GM21381 (cell line): Measurements from ENCODE around the gene DHRS7.
"Not testable (repeated sequence)": the region's sequence is repeated elsewhere in the genome, so short reads cannot be mapped to it uniquely, and the experiment has no call there.

Experiments
- ATAC-seq: cut with Tn5 transposase; IDR thresholded peaks from one replicate; pipeline ENCODE4 v1.9.1; 2021; ENCODE audit warnings: mild to moderate bottlenecking, moderate library complexity; ENCODE audit not compliant: unreplicated experiment

DHRS7 gene

DNA sequence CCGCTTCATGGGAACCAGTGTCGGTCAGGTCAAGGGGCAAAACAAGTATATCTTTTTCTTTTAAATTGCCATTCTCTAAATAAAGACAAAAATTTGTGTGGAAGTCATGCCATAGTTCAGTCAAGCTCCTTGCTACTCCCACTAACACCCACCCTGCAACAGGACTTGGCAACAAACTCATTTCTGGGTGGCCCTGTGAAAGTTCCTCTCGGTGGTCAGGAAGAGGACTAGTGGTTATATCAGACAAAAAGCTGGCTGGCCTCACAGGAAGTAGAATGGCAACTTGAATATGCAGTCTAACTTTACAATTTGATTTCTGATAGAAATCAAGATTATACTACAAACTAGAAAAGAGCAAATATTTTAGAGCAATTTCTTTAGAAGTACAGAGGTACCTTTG is 11.2 kb downstream of the DHRS7 start:
- ATAC-seq = no peak

DNA sequence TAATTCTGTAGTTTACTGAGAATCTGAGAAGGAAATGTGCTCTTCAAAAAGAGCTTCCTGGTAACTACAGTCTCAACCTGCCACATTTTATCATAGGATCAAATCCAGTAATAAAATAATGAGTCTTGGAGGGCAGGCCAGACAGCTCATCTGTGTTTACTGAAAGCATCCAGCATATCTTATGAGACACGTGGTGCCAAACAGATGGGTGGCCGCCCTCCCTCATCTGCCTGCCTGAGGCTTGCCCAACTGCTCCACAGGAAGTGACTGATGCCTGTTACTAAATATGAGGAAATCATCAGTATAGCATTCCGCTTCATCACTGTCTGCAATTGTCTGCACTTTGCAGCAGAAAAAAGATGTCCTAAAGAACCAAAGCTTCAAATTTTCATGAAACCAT is 13.5 kb downstream of the DHRS7 start:
- peak; percentile 78 for ATAC-seq

- no peak for ATAC-seq
Measured at GRCh38 chr14:60134702-60135101, 30.5 kb downstream of the DHRS7 start.

- no peak for ATAC-seq
Measured at GRCh38 chr14:60133487-60133886, 31.7 kb downstream of the DHRS7 start.

DNA sequence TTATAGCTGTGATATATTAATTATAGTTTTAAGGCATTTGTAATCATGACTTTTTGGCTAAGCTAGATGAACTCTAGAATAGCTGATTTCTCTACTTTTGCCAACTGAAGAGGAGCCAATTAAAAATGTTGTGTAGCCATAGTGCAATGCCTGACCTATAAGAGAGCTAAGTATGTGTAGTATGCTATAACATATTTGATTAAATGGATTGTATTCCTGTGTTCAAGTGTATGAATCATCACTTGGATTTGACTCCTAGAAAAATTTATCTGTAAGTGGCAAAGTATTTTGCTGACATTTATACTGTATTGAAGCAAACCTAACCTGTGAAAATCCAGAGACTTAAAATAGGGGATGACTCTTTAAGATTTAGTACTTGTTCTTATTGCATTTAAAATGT is 39.3 kb downstream of the DHRS7 start:
- ATAC-seq = no peak

GRCh38 chr14:60116181-60116580 is 49.0 kb downstream of the DHRS7 start:
- no peak for ATAC-seq

GRCh38 chr14:60114881-60115280 is 50.3 kb downstream of the DHRS7 start:
- no peak for ATAC-seq

DNA sequence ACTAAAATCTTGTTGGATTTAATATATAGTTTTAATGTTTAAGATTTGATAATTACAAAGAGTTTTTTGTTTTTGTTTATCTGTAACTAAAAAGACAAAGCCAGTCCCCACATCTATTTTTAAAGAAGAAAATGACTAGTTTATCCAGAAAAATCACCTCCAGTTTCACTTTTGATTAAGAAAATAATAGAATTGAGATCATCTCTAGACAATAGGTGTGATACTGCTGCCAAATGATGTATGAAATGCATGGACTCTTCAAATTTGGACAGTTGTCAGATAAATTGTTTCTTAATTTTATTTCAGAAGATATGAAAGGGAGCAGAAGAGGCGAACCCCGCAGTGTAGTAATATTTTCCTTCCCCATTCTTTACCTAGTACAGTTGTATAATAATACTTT is 53.5 kb downstream of the DHRS7 start:
- no peak for ATAC-seq

DNA sequence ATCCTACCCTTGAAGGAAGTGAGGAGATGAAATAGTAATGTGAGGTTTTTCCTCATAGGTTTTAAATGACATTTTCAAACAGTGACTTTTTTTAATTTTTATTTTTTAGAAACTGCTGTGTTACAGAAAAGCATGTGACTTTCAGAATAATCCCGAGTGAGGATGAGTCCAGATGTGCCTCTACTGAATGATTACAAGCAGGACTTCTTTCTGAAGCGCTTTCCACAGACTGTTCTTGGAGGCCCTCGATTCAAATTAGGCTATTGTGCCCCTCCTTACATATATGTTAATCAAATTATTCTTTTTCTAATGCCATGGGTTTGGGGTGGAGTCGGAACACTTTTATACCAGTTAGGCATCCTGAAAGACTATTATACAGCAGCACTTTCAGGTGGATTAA is 57.7 kb downstream of the DHRS7 start:
- no peak for ATAC-seq

DNA sequence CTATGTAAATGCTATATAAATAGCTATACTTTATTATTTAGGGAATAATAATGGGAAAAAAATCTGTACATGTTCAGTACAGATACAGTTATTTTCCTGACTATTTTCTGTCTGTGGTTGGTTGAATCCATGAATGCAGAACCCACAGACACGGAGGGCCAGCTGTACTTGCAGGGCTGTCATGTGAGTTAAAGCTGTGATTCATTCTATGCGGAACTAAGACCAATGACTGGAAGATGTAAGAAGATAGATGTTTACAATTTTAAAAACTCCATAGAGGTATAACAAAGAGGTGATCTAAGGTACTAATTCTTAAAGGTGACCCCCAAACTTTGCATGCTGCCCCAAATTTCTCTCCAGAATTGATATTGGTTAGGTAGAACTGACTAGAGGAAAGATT is 58.9 kb downstream of the DHRS7 start:
- no peak for ATAC-seq

DNA sequence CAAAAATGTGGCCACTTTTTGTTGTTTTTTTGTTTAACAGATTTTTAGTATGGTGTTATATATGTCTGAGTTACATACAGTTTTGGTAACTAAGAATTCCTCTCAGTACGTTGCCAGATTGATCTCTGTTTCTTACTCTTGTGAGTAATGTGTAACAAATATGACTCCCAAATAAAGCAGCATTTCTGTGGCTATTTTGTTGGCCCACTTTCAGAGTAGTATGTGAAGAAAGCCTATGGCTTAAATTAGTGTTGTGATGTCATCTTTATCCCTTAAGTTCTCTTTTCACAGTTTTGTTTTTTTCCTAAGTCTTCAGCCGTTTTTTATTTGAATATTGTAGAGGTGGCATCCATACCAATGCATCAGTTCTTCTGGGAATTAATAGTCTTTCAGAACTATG is 62.8 kb downstream of the DHRS7 start:
- no peak for ATAC-seq

- ATAC-seq = no peak
Measured at GRCh38 chr14:60101786-60102185, 63.4 kb downstream of the DHRS7 start.

- not testable (repeated sequence) for ATAC-seq
Measured at GRCh38 chr14:60099855-60100254, 65.3 kb downstream of the DHRS7 start.

- ATAC-seq = no peak
Measured at GRCh38 chr14:60097974-60098373, 67.2 kb downstream of the DHRS7 start.

DNA sequence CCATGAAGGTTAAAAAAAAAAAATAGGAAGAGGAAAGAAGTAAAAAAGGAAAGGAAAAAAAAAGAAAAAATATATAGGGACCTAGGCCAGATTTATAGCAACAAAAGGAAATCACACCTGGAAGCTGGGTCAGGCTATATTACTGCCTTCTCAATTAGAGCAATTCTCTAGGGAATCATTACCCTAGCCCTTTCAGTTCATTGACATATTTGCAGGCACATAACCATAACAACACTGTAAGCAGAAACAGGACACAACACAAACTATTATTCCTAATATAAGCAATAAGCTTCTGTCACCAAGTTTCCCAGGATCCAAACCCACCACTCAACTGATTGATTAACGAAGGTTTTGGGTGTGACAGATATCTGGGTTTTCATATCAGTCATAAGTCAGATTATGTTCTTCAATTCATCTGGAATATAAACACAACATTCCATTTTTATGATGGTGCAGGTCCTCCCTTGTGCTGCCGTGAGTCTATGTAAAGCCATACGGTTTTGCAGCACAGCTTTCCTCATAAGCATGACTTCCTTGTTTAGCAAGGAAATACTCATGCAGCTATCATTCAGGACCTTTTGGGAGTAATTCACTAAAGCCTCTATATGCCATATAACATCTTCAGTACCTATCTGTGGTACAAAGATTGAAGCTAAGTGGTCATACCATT is 69.3 kb downstream of the DHRS7 start:
- no peak for ATAC-seq

GRCh38 chr14:60095231-60095630 is 70.0 kb downstream of the DHRS7 start:
- ATAC-seq = no peak

DNA sequence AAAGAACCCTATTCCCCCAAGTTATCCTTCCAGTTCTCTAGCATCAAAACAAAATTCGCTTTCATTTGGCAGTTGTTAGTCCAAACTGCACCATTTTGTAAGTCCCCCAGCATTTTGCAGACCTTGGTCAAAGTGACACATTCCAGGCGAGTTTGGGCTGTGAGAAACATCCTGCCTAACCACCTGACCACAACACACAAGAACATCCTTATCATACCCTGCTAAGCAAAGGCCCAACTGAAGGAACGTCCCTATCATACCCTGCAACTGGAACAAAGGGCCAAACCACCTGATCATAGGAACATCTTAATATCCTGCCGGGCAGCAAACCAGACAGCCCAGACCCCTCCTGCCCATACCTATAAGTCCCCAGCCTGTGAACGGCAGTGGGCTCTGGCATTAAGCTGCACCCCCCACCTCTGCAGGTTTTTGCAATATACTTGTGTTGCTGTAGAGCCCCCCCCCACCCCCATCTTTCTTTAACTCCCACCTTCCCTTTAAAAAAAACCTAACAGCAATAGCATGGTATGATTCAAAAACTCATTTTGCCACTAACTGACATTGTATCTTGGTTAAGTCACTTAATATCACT is 70.8 kb downstream of the DHRS7 start:
- no peak for ATAC-seq
